ENCODE measurements around the gene PDIK1L. TPM values are rescaled to one million over a fixed set of nuclear protein-coding genes. Genes with fewer than 3 reads are reported as not detected.

The PDIK1L gene
- total RNA-seq, 1 donor from 2014 or later = 12.0 TPM

- Mint-ChIP-seq H3K36me3 (no peaks in the 10 kb centered on the region), H3K4me1 (peaks cover 25% of the 10 kb centered on the region), H3K27me3 (ENCODE audit: insufficient read depth, low read depth) (peaks cover 6% of the 10 kb centered on the region), H3K27ac (no peak overlapping the region), H3K9me3 (peaks cover 3% of the 10 kb centered on the region), H3K4me3 (peak overlapping the region; percentile 53)
- Histone ChIP-seq H3K4me3 (no peak overlapping the region), H2AFZ (replicated peaks) (peak overlapping the region; percentile 94), H3K9me3 (ENCODE audit: low read depth) (no peaks in the 10 kb centered on the region), H3K4me1 (peaks cover 37% of the 10 kb centered on the region), H4K20me1 (ENCODE audit: low read depth) (no peaks in the 10 kb centered on the region), H3K36me3 (no peaks in the 10 kb centered on the region), H3K9ac (no peak overlapping the region), H3F3A (ENCODE audit: low read depth) (peaks cover 18% of the 10 kb centered on the region), H3K4me2 (peak overlapping the region; percentile 60), H3K79me2 (ENCODE audit: low read depth) (no peaks in the 10 kb centered on the region), H3K27me3 (no peaks in the 10 kb centered on the region), H3K27ac (no peak overlapping the region)
- TF ChIP-seq EZH2 (IDR thresholded peaks at IDR 0.05) = no peak
- TF ChIP-seq EZH2phosphoT487 (IDR thresholded peaks at IDR 0.05) = no peak
- TF ChIP-seq CTCF (IDR thresholded peaks at IDR 0.05) = peak; percentile 12
- DNase-seq (ENCODE audit: low spot score) = peak; percentile 65
Measured at GRCh38 chr1:26094677-26095383, 16.8 kb upstream of the PDIK1L start.

- no peaks in the 10 kb centered on the region for H3K36me3 ChIP-seq
- no peak overlapping the region for H2AFZ ChIP-seq (replicated peaks)
- H3K4me2 ChIP-seq = no peak overlapping the region
- TF ChIP-seq CTCF (IDR thresholded peaks at IDR 0.05) (no peak), EZH2 (IDR thresholded peaks at IDR 0.05) (no peak), EZH2phosphoT487 (IDR thresholded peaks at IDR 0.05) (no peak)
- no peak overlapping the region for H3K27ac ChIP-seq
- Mint-ChIP-seq H3K4me1 (peaks cover 25% of the 10 kb centered on the region), H3K27me3 (ENCODE audit: insufficient read depth, low read depth) (peaks cover 6% of the 10 kb centered on the region), H3K4me3 (no peak overlapping the region), H3K27ac (no peak overlapping the region), H3K9me3 (no peaks in the 10 kb centered on the region), H3K36me3 (no peaks in the 10 kb centered on the region)
- DNase-seq (ENCODE audit: low spot score) = no peak
- H3K9ac ChIP-seq = no peak overlapping the region
- no peaks in the 10 kb centered on the region for H3K79me2 ChIP-seq (ENCODE audit: low read depth)
- H3K27me3 ChIP-seq = no peaks in the 10 kb centered on the region
- H3F3A ChIP-seq (ENCODE audit: low read depth) = peaks cover 18% of the 10 kb centered on the region
- no peaks in the 10 kb centered on the region for H3K9me3 ChIP-seq (ENCODE audit: low read depth)
- peaks cover 37% of the 10 kb centered on the region for H3K4me1 ChIP-seq
- H3K4me3 ChIP-seq = no peak overlapping the region
- H4K20me1 ChIP-seq (ENCODE audit: low read depth) = no peaks in the 10 kb centered on the region
Measured at GRCh38 chr1:26096471-26096870, 15.2 kb upstream of the PDIK1L start.

- no peak overlapping the region for H3K4me3 ChIP-seq
- H2AFZ ChIP-seq (replicated peaks) = no peak overlapping the region
- H3K4me1 ChIP-seq = peaks cover 26% of the 10 kb centered on the region
- no peaks in the 10 kb centered on the region for H3K9me3 ChIP-seq (ENCODE audit: low read depth)
- no peaks in the 10 kb centered on the region for H3K36me3 Mint-ChIP-seq
- H3K27me3 ChIP-seq = no peaks in the 10 kb centered on the region
- peaks cover 16% of the 10 kb centered on the region for H3F3A ChIP-seq (ENCODE audit: low read depth)
- no peaks in the 10 kb centered on the region for H3K79me2 ChIP-seq (ENCODE audit: low read depth)
- no peak overlapping the region for H3K4me2 ChIP-seq
- H3K27ac ChIP-seq = no peak overlapping the region
- no peak overlapping the region for H3K4me3 Mint-ChIP-seq
- peaks cover 20% of the 10 kb centered on the region for H3K4me1 Mint-ChIP-seq
- H3K9me3 Mint-ChIP-seq = no peaks in the 10 kb centered on the region
- no peak overlapping the region for H3K27ac Mint-ChIP-seq
- peaks cover 4% of the 10 kb centered on the region for H3K27me3 Mint-ChIP-seq (ENCODE audit: insufficient read depth, low read depth)
- H3K9ac ChIP-seq = no peak overlapping the region
- H4K20me1 ChIP-seq (ENCODE audit: low read depth) = no peaks in the 10 kb centered on the region
- TF ChIP-seq EZH2 (IDR thresholded peaks at IDR 0.05) = no peak
- TF ChIP-seq EZH2phosphoT487 (IDR thresholded peaks at IDR 0.05) = no peak
- no peak for TF ChIP-seq CTCF (IDR thresholded peaks at IDR 0.05)
- no peak for DNase-seq (ENCODE audit: low spot score)
- no peaks in the 10 kb centered on the region for H3K36me3 ChIP-seq
Measured at GRCh38 chr1:26097696-26098095, 13.9 kb upstream of the PDIK1L start.
